Liver (tissue), 3 donors: Measurements from ENCODE around the gene ACOT12.

Source experiments
- GABPA ChIP-seq, 2 donors: IDR thresholded peaks in 1 of 2; conservative IDR thresholded peaks in 1 of 2; 2 replicates each; pipeline ENCODE4 v1.6.1; 2016; ENCODE audit warnings: antibody characterized with exemption in 2 of 2, mild to moderate bottlenecking in 1 of 2, moderate library complexity in 1 of 2
- MAX ChIP-seq: IDR thresholded peaks from 2 replicates; pipeline ENCODE4 v1.6.1; 2016; ENCODE audit warnings: antibody characterized with exemption
- TF ChIP-seq, protein P1 (sequence below): fragments of 150-350 bp; IDR thresholded peaks from 2 replicates; pipeline ENCODE4 v1.5.1; 2017; ENCODE audit warnings: improper control_type of control experiment, low read depth, low read length; ENCODE audit not compliant: missing input control
- donor health status: healthy.
- donor health status: healthy.

GRCh38 chr5:81317536-81317935 is 76.4 kb downstream of the ACOT12 start:
- TF ChIP-seq GABPA (IDR thresholded peaks at IDR 0.05 in 1 of 2, conservative IDR thresholded peaks at IDR 0.05 in 1 of 2) (no peak), MAX (no peak)
- TF ChIP-seq, protein P1, sequence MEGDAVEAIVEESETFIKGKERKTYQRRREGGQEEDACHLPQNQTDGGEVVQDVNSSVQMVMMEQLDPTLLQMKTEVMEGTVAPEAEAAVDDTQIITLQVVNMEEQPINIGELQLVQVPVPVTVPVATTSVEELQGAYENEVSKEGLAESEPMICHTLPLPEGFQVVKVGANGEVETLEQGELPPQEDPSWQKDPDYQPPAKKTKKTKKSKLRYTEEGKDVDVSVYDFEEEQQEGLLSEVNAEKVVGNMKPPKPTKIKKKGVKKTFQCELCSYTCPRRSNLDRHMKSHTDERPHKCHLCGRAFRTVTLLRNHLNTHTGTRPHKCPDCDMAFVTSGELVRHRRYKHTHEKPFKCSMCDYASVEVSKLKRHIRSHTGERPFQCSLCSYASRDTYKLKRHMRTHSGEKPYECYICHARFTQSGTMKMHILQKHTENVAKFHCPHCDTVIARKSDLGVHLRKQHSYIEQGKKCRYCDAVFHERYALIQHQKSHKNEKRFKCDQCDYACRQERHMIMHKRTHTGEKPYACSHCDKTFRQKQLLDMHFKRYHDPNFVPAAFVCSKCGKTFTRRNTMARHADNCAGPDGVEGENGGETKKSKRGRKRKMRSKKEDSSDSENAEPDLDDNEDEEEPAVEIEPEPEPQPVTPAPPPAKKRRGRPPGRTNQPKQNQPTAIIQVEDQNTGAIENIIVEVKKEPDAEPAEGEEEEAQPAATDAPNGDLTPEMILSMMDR: no peak
